ENCODE data around the gene MACROD1. TPM values are rescaled to one million over a fixed set of nuclear protein-coding genes. Genes with fewer than 3 reads are reported as not detected.

The MACROD1 gene
- total RNA-seq, 3 donors from 2014 or later, result 16.5 to 17.8 (median 17.1) TPM

GRCh38 chr11:63952570-63952969 is 213.3 kb downstream of the MACROD1 start:
- no peaks in the 10 kb centered on the region for H3K9me3 Mint-ChIP-seq
- no peaks in the 10 kb centered on the region for H3K27me3 Mint-ChIP-seq (ENCODE audit: low read depth)
- ATAC-seq (no peak), DNase-seq (no peak)
- H3K4me1 Mint-ChIP-seq (ENCODE audit: low read depth), result peaks cover 26% of the 10 kb centered on the region
- H3K4me3 Mint-ChIP-seq, result no peak overlapping the region
- H3K36me3 Mint-ChIP-seq (ENCODE audit: insufficient read depth), result peaks cover 18% of the 10 kb centered on the region

- Mint-ChIP-seq H3K9me3 (no peaks in the 10 kb centered on the region), H3K4me3 (peak overlapping the region; percentile 44), H3K27me3 (ENCODE audit: low read depth) (no peaks in the 10 kb centered on the region), H3K36me3 (ENCODE audit: insufficient read depth) (peaks cover 18% of the 10 kb centered on the region), H3K4me1 (ENCODE audit: low read depth) (peaks cover 26% of the 10 kb centered on the region)
- DNase-seq, result no peak
- ATAC-seq, result peak; percentile 74
Observed at GRCh38 chr11:63951779-63952536, 214.0 kb downstream of the MACROD1 start.

Other genes starting within 250 kb of the MACROD1 start
- gene RCOR2, start 248.9 kb downstream of the MACROD1 start, total RNA-seq, result under 1 TPM in 2 of 3 donors, not detected in 1; 0.13 to 0.27 TPM
- 10 to 100 TPM; 12.1 to 16.9 (median 14.1) TPM for gene NAA40, start 227.1 kb downstream of the MACROD1 start, total RNA-seq
- gene COX8A, start 191.5 kb downstream of the MACROD1 start, total RNA-seq, result 100 to 1,000 TPM; 315 to 320 (median 319) TPM
- 100 to 1,000 TPM in 2 of 3 donors, 10 to 100 TPM in 1; 98.0 to 103 (median 101) TPM for gene OTUB1, start 179.7 kb downstream of the MACROD1 start, total RNA-seq
- not detected for gene FLRT1, start 130.2 kb downstream of the MACROD1 start, total RNA-seq
- 100 to 1,000 TPM; 439 to 477 (median 457) TPM for gene STIP1, start 20.1 kb upstream of the MACROD1 start, total RNA-seq
- gene FERMT3, start 40.6 kb upstream of the MACROD1 start, total RNA-seq, result 100 to 1,000 TPM; 368 to 444 (median 399) TPM
- gene TRPT1, start 60.1 kb upstream of the MACROD1 start, total RNA-seq, result 10 to 100 TPM; 24.3 to 31.0 (median 28.6) TPM
- 10 to 100 TPM; 82.4 to 88.3 (median 86.1) TPM for gene NUDT22, start 60.2 kb upstream of the MACROD1 start, total RNA-seq
- gene DNAJC4, start 64.4 kb upstream of the MACROD1 start, total RNA-seq, result 10 to 100 TPM; 15.0 to 16.6 (median 16.1) TPM
- gene VEGFB, start 68.5 kb upstream of the MACROD1 start, total RNA-seq, result 10 to 100 TPM; 41.5 to 75.6 (median 53.2) TPM
- gene FKBP2, start 75.0 kb upstream of the MACROD1 start, total RNA-seq, result 10 to 100 TPM; 43.3 to 48.9 (median 44.4) TPM
- 100 to 1,000 TPM; 417 to 505 (median 438) TPM for gene PPP1R14B, start 80.8 kb upstream of the MACROD1 start, total RNA-seq
- gene PLCB3, start 85.4 kb upstream of the MACROD1 start, total RNA-seq, result 1 to 10 TPM; 6.2 to 8.2 (median 6.4) TPM
- gene BAD, start 118.6 kb upstream of the MACROD1 start, total RNA-seq, result 10 to 100 TPM; 27.6 to 38.8 (median 36.6) TPM
- gene GPR137, start 119.7 kb upstream of the MACROD1 start, total RNA-seq, result 10 to 100 TPM; 43.1 to 46.2 (median 43.9) TPM
- not detected for gene KCNK4, start 125.2 kb upstream of the MACROD1 start, total RNA-seq
- not detected for gene CATSPERZ, start 134.2 kb upstream of the MACROD1 start, total RNA-seq
- 10 to 100 TPM; 81.5 to 93.4 (median 89.3) TPM for gene ESRRA, start 139.4 kb upstream of the MACROD1 start, total RNA-seq
- gene TRMT112, start 151.4 kb upstream of the MACROD1 start, total RNA-seq, result 100 to 1,000 TPM; 432 to 461 (median 438) TPM
- gene PRDX5, start 152.0 kb upstream of the MACROD1 start, total RNA-seq, result 10 to 100 TPM; 78.3 to 96.8 (median 81.0) TPM
- gene CCDC88B, start 174.1 kb upstream of the MACROD1 start, total RNA-seq, result 10 to 100 TPM; 87.4 to 97.9 (median 96.2) TPM
- gene RPS6KA4, start 193.0 kb upstream of the MACROD1 start, total RNA-seq, result 10 to 100 TPM; 43.3 to 49.9 (median 48.1) TPM